SK-N-SH treated with all-trans-retinoic acid at 6 μM for 48 hours (cell line): ENCODE measurements around the gene ZNF189.

Experiments used
- ARNTL ChIP-seq: fragments of 450-650 bp; formaldehyde crosslinking; IDR thresholded peaks from 2 replicates; pipeline ENCODE4 v1.5.0; 2020; ENCODE audit warnings: low read depth, mild to moderate bottlenecking, moderate library complexity, borderline replicate concordance
- CSDC2 ChIP-seq: fragments of 250-450 bp; sonication (Bioruptor Pico); IDR thresholded peaks from 2 replicates; pipeline ENCODE4 v1.5.0; 2020; ENCODE audit warnings: mild to moderate bottlenecking, moderate library complexity
- CSRNP3 ChIP-seq: fragments of 250-450 bp; sonication (Bioruptor Pico); IDR thresholded peaks from 2 replicates; pipeline ENCODE4 v1.5.1; 2021; ENCODE audit warnings: mild to moderate bottlenecking, moderate library complexity
- ESRRG ChIP-seq: fragments of 250-450 bp; sonication (Bioruptor Pico); IDR thresholded peaks from 2 replicates; pipeline ENCODE4 v1.6.1; 2021; ENCODE audit warnings: mild to moderate bottlenecking
- PATZ1 ChIP-seq: fragments of 250-450 bp; sonication (Bioruptor Pico); IDR thresholded peaks from 2 replicates; pipeline ENCODE4 v1.8.0; 2020; ENCODE audit warnings: mild to moderate bottlenecking, moderate library complexity, borderline replicate concordance
- POU6F1 ChIP-seq: fragments of 250-450 bp; sonication (Bioruptor Pico); IDR thresholded peaks from 2 replicates; pipeline ENCODE4 v1.8.0; 2021; ENCODE audit warnings: low read depth, mild to moderate bottlenecking, moderate library complexity, borderline replicate concordance
- RARB ChIP-seq: fragments of 250-450 bp; sonication (Bioruptor Pico); IDR thresholded peaks from 2 replicates; pipeline ENCODE4 v1.8.0; 2021; ENCODE audit warnings: mild to moderate bottlenecking, moderate library complexity
- TCF4 ChIP-seq: fragments of 250-450 bp; sonication (Bioruptor Pico); IDR thresholded peaks from 2 replicates; pipeline ENCODE4 v1.8.0; 2021; ENCODE audit warnings: mild to moderate bottlenecking, moderate library complexity, borderline replicate concordance
- ZC3H10 ChIP-seq: fragments of 250-450 bp; sonication (Bioruptor Pico); IDR thresholded peaks from 2 replicates; pipeline ENCODE4 v1.5.1; 2021; ENCODE audit warnings: mild to moderate bottlenecking, moderate library complexity
- ZFP3 ChIP-seq: fragments of 250-450 bp; sonication (Bioruptor Pico); IDR thresholded peaks from 2 replicates; pipeline ENCODE4 v1.5.0; 2020; ENCODE audit warnings: mild to moderate bottlenecking, moderate library complexity
- ZFP30 ChIP-seq: fragments of 450-650 bp; formaldehyde crosslinking; IDR thresholded peaks from 2 replicates; pipeline ENCODE4 v1.5.0; 2022; ENCODE audit warnings: mild to moderate bottlenecking, moderate library complexity
- ZNF565 ChIP-seq: fragments of 450-650 bp; formaldehyde crosslinking; conservative IDR thresholded peaks from 2 replicates; pipeline ENCODE4 v1.5.0; 2020; ENCODE audit warnings: low read depth, mild to moderate bottlenecking, moderate library complexity
- ZNF8 ChIP-seq: fragments of 450-650 bp; formaldehyde crosslinking; IDR thresholded peaks from 2 replicates; pipeline ENCODE4 v1.5.0; 2020; ENCODE audit warnings: mild to moderate bottlenecking, moderate library complexity

GRCh38 chr9:101427957-101428655 is 29.5 kb downstream of the ZNF189 start:
- TF ChIP-seq CSDC2 (CRISPR knock-in tag), result no peak
- no peak for TF ChIP-seq ZC3H10 (CRISPR knock-in tag)
- no peak for TF ChIP-seq CSRNP3 (CRISPR knock-in tag)
- no peak for TF ChIP-seq ZNF8
- TF ChIP-seq PATZ1 (CRISPR knock-in tag), result no peak
- no peak for TF ChIP-seq ZFP30 (CRISPR knock-in tag)
- no peak for TF ChIP-seq ESRRG
- TF ChIP-seq RARB, result no peak
- TF ChIP-seq ARNTL, result no peak
- TF ChIP-seq TCF4, result no peak
- no peak for TF ChIP-seq ZNF565 (CRISPR knock-in tag)
- no peak for TF ChIP-seq POU6F1 (CRISPR knock-in tag)
- no peak for TF ChIP-seq ZFP3 (CRISPR knock-in tag)
